Stomach smooth muscle (tissue), 2 donors: ENCODE results near the gene JSRP1.

Experiments
- H3K27ac ChIP-seq: one replicate; pipeline ENCODE4 v1.7.0; 2013; ENCODE audit warnings: mild to moderate bottlenecking, low read length, inconsistent platforms
- H3K27me3 ChIP-seq, 2 donors: one replicate each; pipeline ENCODE4 v1.7.0; 2013; ENCODE audit warnings: low read length in 2 of 2; ENCODE audit not compliant: insufficient read depth in 2 of 2, control insufficient read depth in 1 of 2
- H3K36me3 ChIP-seq, 2 donors: one replicate each; pipeline ENCODE4 v1.7.0; 2013; ENCODE audit warnings: low read length in 2 of 2; ENCODE audit not compliant: control insufficient read depth in 2 of 2, insufficient read depth in 2 of 2
- H3K4me1 ChIP-seq: one replicate; pipeline ENCODE4 v1.7.0; 2013; ENCODE audit warnings: low read length; ENCODE audit not compliant: control insufficient read depth, insufficient read depth
- H3K4me3 ChIP-seq, 2 donors: one replicate each; pipeline ENCODE4 v1.7.0; 2013; ENCODE audit warnings: low read length in 2 of 2
- H3K9ac ChIP-seq, 2 donors: one replicate each; pipeline ENCODE4 v1.7.0; 2013; ENCODE audit warnings: low read length in 2 of 2, mild to moderate bottlenecking in 1 of 2
- H3K9me3 ChIP-seq, 2 donors: one replicate each; pipeline ENCODE4 v1.7.0; 2013; ENCODE audit warnings: low read length in 2 of 2; ENCODE audit not compliant: control insufficient read depth in 2 of 2
- donor health status: healthy.
- donor health status: Pancreatic carcinoma.

The JSRP1 gene

GRCh38 chr19:2217591-2217990, 38.6 kb downstream of the JSRP1 start:
- no peak overlapping the region for H3K4me3 ChIP-seq
- no peaks in the 10 kb centered on the region for H3K9me3 ChIP-seq
- no peaks in the 10 kb centered on the region for H3K27me3 ChIP-seq
- H3K9ac ChIP-seq, result no peak overlapping the region
- H3K36me3 ChIP-seq, result peaks cover 10 to 39% of the 10 kb centered on the region in 2 donors
- no peaks in the 10 kb centered on the region for H3K4me1 ChIP-seq
- H3K27ac ChIP-seq, result no peak overlapping the region

GRCh38 chr19:2216361-2217225, 39.6 kb downstream of the JSRP1 start:
- Histone ChIP-seq H3K4me1 (no peaks in the 10 kb centered on the region), H3K36me3 (peaks cover 10 to 42% of the 10 kb centered on the region in 2 donors), H3K4me3 (no peak overlapping the region), H3K9me3 (no peaks in the 10 kb centered on the region), H3K27me3 (no peaks in the 10 kb centered on the region), H3K27ac (no peak overlapping the region), H3K9ac (no peak overlapping the region)

GRCh38 chr19:2215281-2215751, 40.9 kb downstream of the JSRP1 start:
- Histone ChIP-seq H3K36me3 (peaks cover 16 to 48% of the 10 kb centered on the region in 2 donors), H3K27me3 (no peaks in the 10 kb centered on the region), H3K9ac (no peak overlapping the region)

GRCh38 chr19:2214251-2214650, 42.0 kb downstream of the JSRP1 start:
- Histone ChIP-seq H3K4me3 (no peak overlapping the region), H3K9ac (no peak overlapping the region), H3K27me3 (no peaks in the 10 kb centered on the region)

More at GRCh38 chr19:2215281-2215751, 40.9 kb downstream of the JSRP1 start:
- Histone ChIP-seq H3K4me1 (no peaks in the 10 kb centered on the region), H3K9me3 (no peaks in the 10 kb centered on the region), H3K4me3 (no peak overlapping the region), H3K27ac (no peak overlapping the region)

GRCh38 chr19:2213799-2214198, 42.4 kb downstream of the JSRP1 start:
- Histone ChIP-seq H3K27ac (no peak overlapping the region), H3K9ac (no peak overlapping the region)

More at GRCh38 chr19:2214251-2214650, 42.0 kb downstream of the JSRP1 start:
- peaks cover 15 to 49% of the 10 kb centered on the region in 2 donors for H3K36me3 ChIP-seq
- H3K9me3 ChIP-seq, result no peaks in the 10 kb centered on the region
- no peak overlapping the region for H3K27ac ChIP-seq
- H3K4me1 ChIP-seq, result no peaks in the 10 kb centered on the region

GRCh38 chr19:2212861-2213711, 43.1 kb downstream of the JSRP1 start:
- Histone ChIP-seq H3K9ac (no peak overlapping the region), H3K4me3 (no peak overlapping the region), H3K9me3 (no peaks in the 10 kb centered on the region), H3K36me3 (peaks cover 15 to 49% of the 10 kb centered on the region in 2 donors), H3K4me1 (peaks cover 8% of the 10 kb centered on the region), H3K27ac (no peak overlapping the region), H3K27me3 (no peaks in the 10 kb centered on the region)

More at GRCh38 chr19:2213799-2214198, 42.4 kb downstream of the JSRP1 start:
- Histone ChIP-seq H3K9me3 (no peaks in the 10 kb centered on the region), H3K36me3 (peaks cover 15 to 49% of the 10 kb centered on the region in 2 donors), H3K27me3 (no peaks in the 10 kb centered on the region), H3K4me3 (no peak overlapping the region), H3K4me1 (peaks cover 2% of the 10 kb centered on the region)

- H3K27me3 ChIP-seq, result no peaks in the 10 kb centered on the region
- H3K4me3 ChIP-seq, result no peak overlapping the region
- H3K9ac ChIP-seq, result no peak overlapping the region
- no peaks in the 10 kb centered on the region for H3K9me3 ChIP-seq
- peaks cover 8% of the 10 kb centered on the region for H3K4me1 ChIP-seq
- no peak overlapping the region for H3K27ac ChIP-seq
- peaks cover 12 to 40% of the 10 kb centered on the region in 2 donors for H3K36me3 ChIP-seq
Measured at GRCh38 chr19:2210987-2211740, 45.1 kb downstream of the JSRP1 start.

- Histone ChIP-seq H3K27ac (no peak overlapping the region), H3K4me1 (peaks cover 8% of the 10 kb centered on the region), H3K27me3 (no peaks in the 10 kb centered on the region), H3K4me3 (no peak overlapping the region), H3K36me3 (peaks cover 12 to 38% of the 10 kb centered on the region in 2 donors), H3K9ac (no peak overlapping the region), H3K9me3 (no peaks in the 10 kb centered on the region)
Measured at GRCh38 chr19:2210206-2210605, 46.0 kb downstream of the JSRP1 start.

GRCh38 chr19:2209408-2209807, 46.8 kb downstream of the JSRP1 start:
- Histone ChIP-seq H3K27ac (no peak overlapping the region), H3K27me3 (no peaks in the 10 kb centered on the region), H3K4me3 (no peak overlapping the region), H3K9ac (no peak overlapping the region), H3K36me3 (peaks cover 12 to 34% of the 10 kb centered on the region in 2 donors), H3K9me3 (no peaks in the 10 kb centered on the region), H3K4me1 (peaks cover 8% of the 10 kb centered on the region)

GRCh38 chr19:2208975-2209374, 47.2 kb downstream of the JSRP1 start:
- H3K4me3 ChIP-seq, result no peak overlapping the region
- no peak overlapping the region for H3K9ac ChIP-seq
- peaks cover 12 to 30% of the 10 kb centered on the region in 2 donors for H3K36me3 ChIP-seq
- H3K4me1 ChIP-seq, result peaks cover 8% of the 10 kb centered on the region
- no peak overlapping the region for H3K27ac ChIP-seq
- H3K9me3 ChIP-seq, result no peaks in the 10 kb centered on the region
- no peaks in the 10 kb centered on the region for H3K27me3 ChIP-seq
